Activated CD4-positive, alpha-beta T cell treated with anti-CD3 and anti-CD28 coated beads, Interleukin-2, amount 10 ng/mL, durations not matched to agents 7 days and 5 days (primary cell): ENCODE data around the gene BEX3. TPM values are rescaled to one million over a fixed set of nuclear protein-coding genes. Genes with fewer than 3 reads are reported as not detected.
"Not testable (repeated sequence)": the region's sequence is repeated elsewhere in the genome, so short reads cannot be mapped to it uniquely, and the experiment has no call there.

ENCODE experiments used
- CTCF ChIA-PET: fragments of 350-600 bp; sonication (Branson Sonifier 250); formaldehyde crosslinking; loops from one replicate; lab custom pipeline; 2021; ENCODE audit warnings: antibody characterized with exemption; lab: Charles Lee
- POLR2A ChIA-PET: fragments of 350-600 bp; sonication (Branson Sonifier 250); formaldehyde crosslinking; loops from one replicate; lab custom pipeline; 2021; ENCODE audit warnings: antibody characterized with exemption; lab: Charles Lee
- DNase-seq: peaks from one replicate; pipeline ENCODE4 v3.0.0-alpha.2; 2020
- H3K27ac Mint-ChIP-seq: one replicate; pipeline ENCODE4 v1.8.0; 2021; ENCODE audit warnings: mild to moderate bottlenecking, moderate library complexity, mixed read lengths
- H3K27me3 Mint-ChIP-seq: one replicate; pipeline ENCODE4 v1.8.0; 2021; ENCODE audit warnings: mixed read lengths
- H3K36me3 Mint-ChIP-seq: one replicate; pipeline ENCODE4 v1.8.0; 2021; ENCODE audit warnings: low read depth, mixed read lengths
- H3K4me1 Mint-ChIP-seq: one replicate; pipeline ENCODE4 v1.8.0; 2021; ENCODE audit warnings: mixed read lengths
- H3K4me3 Mint-ChIP-seq: one replicate; pipeline ENCODE4 v1.8.0; 2021; ENCODE audit warnings: mild to moderate bottlenecking, moderate library complexity, mixed read lengths
- H3K9me3 Mint-ChIP-seq: one replicate; pipeline ENCODE4 v1.8.0; 2021; ENCODE audit warnings: mixed read lengths
- total RNA-seq, 2 experiments: library from RNA; stranded (reverse); gene quantifications; one replicate each; pipeline ENCODE4 v1.2.3, GENCODE V29; 2021

The BEX3 gene
- total RNA-seq, 2 experiments from 2014 or later, result 5.4 to 6.3 TPM

- H3K9me3 Mint-ChIP-seq, result no peaks in the 10 kb centered on the region
- H3K36me3 Mint-ChIP-seq, result no peaks in the 10 kb centered on the region
- peaks cover 2% of the 10 kb centered on the region for H3K4me1 Mint-ChIP-seq
- no peak overlapping the region for H3K4me3 Mint-ChIP-seq
- ChIA-PET CTCF (interaction anchor here (1.4 kb wide), 1 partner anchor 11 kb away, joined by 3 read pairs; no protein-coding TSS in a partner anchor), POLR2A (no interaction called here)
- no peak overlapping the region for H3K27ac Mint-ChIP-seq
- DNase-seq, result no peak
- peaks cover 15% of the 10 kb centered on the region for H3K27me3 Mint-ChIP-seq
Measured at GRCh38 chrX:103360916-103361315, 15.4 kb upstream of the BEX3 start.

- H3K4me1 Mint-ChIP-seq, result no peaks in the 10 kb centered on the region
- no peak overlapping the region for H3K4me3 Mint-ChIP-seq
- H3K9me3 Mint-ChIP-seq, result no peaks in the 10 kb centered on the region
- no peak for DNase-seq
- POLR2A ChIA-PET, result no interaction called here
- H3K27me3 Mint-ChIP-seq, result peaks cover 8% of the 10 kb centered on the region
- CTCF ChIA-PET, result interaction anchor here (1.4 kb wide), 1 partner anchor 10 kb away, joined by 3 read pairs; no protein-coding TSS in a partner anchor
- H3K27ac Mint-ChIP-seq, result no peak overlapping the region
- H3K36me3 Mint-ChIP-seq, result no peaks in the 10 kb centered on the region
Measured at GRCh38 chrX:103361798-103362197, 14.5 kb upstream of the BEX3 start.

- POLR2A ChIA-PET, result no interaction called here
- H3K4me1 Mint-ChIP-seq, result no peaks in the 10 kb centered on the region
- no peak overlapping the region for H3K4me3 Mint-ChIP-seq
- H3K27me3 Mint-ChIP-seq, result peaks cover 6% of the 10 kb centered on the region
- no peaks in the 10 kb centered on the region for H3K36me3 Mint-ChIP-seq
- no peaks in the 10 kb centered on the region for H3K9me3 Mint-ChIP-seq
- CTCF ChIA-PET, result no interaction called here
- H3K27ac Mint-ChIP-seq, result no peak overlapping the region
- no peak for DNase-seq
Measured at GRCh38 chrX:103362474-103362873, 13.9 kb upstream of the BEX3 start.

- Mint-ChIP-seq H3K27me3 (peaks cover 3% of the 10 kb centered on the region), H3K9me3 (no peaks in the 10 kb centered on the region), H3K27ac (no peak overlapping the region), H3K4me1 (no peaks in the 10 kb centered on the region), H3K36me3 (no peaks in the 10 kb centered on the region), H3K4me3 (no peak overlapping the region)
- CTCF ChIA-PET, result no interaction called here
- POLR2A ChIA-PET, result no interaction called here
- no peak for DNase-seq
Measured at GRCh38 chrX:103363046-103363445, 13.3 kb upstream of the BEX3 start.

- H3K36me3 Mint-ChIP-seq, result no peaks in the 10 kb centered on the region
- ChIA-PET POLR2A (no interaction called here), CTCF (interaction anchor here (1.1 kb wide), 1 partner anchor 96 kb away, joined by 5 read pairs; no protein-coding TSS in a partner anchor)
Measured at GRCh38 chrX:103367502-103367901, 8.8 kb upstream of the BEX3 start.

GRCh38 chrX:103369479-103369878, 6.9 kb upstream of the BEX3 start:
- H3K4me1 Mint-ChIP-seq, result no peaks in the 10 kb centered on the region
- peaks cover 1% of the 10 kb centered on the region for H3K27me3 Mint-ChIP-seq
- CTCF ChIA-PET, result no interaction called here
- no peaks in the 10 kb centered on the region for H3K9me3 Mint-ChIP-seq
- POLR2A ChIA-PET, result no interaction called here
- H3K4me3 Mint-ChIP-seq, result no peak overlapping the region
- no peak for DNase-seq
- H3K36me3 Mint-ChIP-seq, result no peaks in the 10 kb centered on the region
- H3K27ac Mint-ChIP-seq, result no peak overlapping the region

More at GRCh38 chrX:103367502-103367901, 8.8 kb upstream of the BEX3 start:
- DNase-seq, result no peak
- peaks cover 1% of the 10 kb centered on the region for H3K27me3 Mint-ChIP-seq
- H3K4me3 Mint-ChIP-seq, result no peak overlapping the region
- no peaks in the 10 kb centered on the region for H3K9me3 Mint-ChIP-seq
- no peaks in the 10 kb centered on the region for H3K4me1 Mint-ChIP-seq
- H3K27ac Mint-ChIP-seq, result no peak overlapping the region

- Mint-ChIP-seq H3K4me1 (peaks cover 4% of the 10 kb centered on the region), H3K4me3 (no peak overlapping the region), H3K27ac (no peak overlapping the region), H3K9me3 (no peaks in the 10 kb centered on the region), H3K27me3 (no peaks in the 10 kb centered on the region), H3K36me3 (no peaks in the 10 kb centered on the region)
- CTCF ChIA-PET, result no interaction called here
- no peak for DNase-seq
- POLR2A ChIA-PET, result no interaction called here
Measured at GRCh38 chrX:103372886-103373285, 3.5 kb upstream of the BEX3 start.

GRCh38 chrX:103373581-103373980, 2.8 kb upstream of the BEX3 start:
- no peak for DNase-seq
- no peaks in the 10 kb centered on the region for H3K27me3 Mint-ChIP-seq

GRCh38 chrX:103376979-103377324, 614 bp downstream of the BEX3 start:
- no peaks in the 10 kb centered on the region for H3K27me3 Mint-ChIP-seq
- H3K4me1 Mint-ChIP-seq, result peaks cover 4% of the 10 kb centered on the region
- peak overlapping the region; percentile 69 for H3K4me3 Mint-ChIP-seq
- H3K9me3 Mint-ChIP-seq, result no peaks in the 10 kb centered on the region
- CTCF ChIA-PET, result no interaction called here
- no peaks in the 10 kb centered on the region for H3K36me3 Mint-ChIP-seq
- H3K27ac Mint-ChIP-seq, result no peak overlapping the region
- POLR2A ChIA-PET, result no interaction called here
- DNase-seq, result no peak

More at GRCh38 chrX:103373581-103373980, 2.8 kb upstream of the BEX3 start:
- POLR2A ChIA-PET, result interaction anchor here (0.5 kb wide), 1 partner anchor 12 kb away, joined by 3 read pairs; no protein-coding TSS in a partner anchor
- peaks cover 4% of the 10 kb centered on the region for H3K4me1 Mint-ChIP-seq
- H3K4me3 Mint-ChIP-seq, result no peak overlapping the region
- CTCF ChIA-PET, result no interaction called here
- no peaks in the 10 kb centered on the region for H3K9me3 Mint-ChIP-seq
- no peak overlapping the region for H3K27ac Mint-ChIP-seq
- H3K36me3 Mint-ChIP-seq, result no peaks in the 10 kb centered on the region

GRCh38 chrX:103378990-103379389, 2.7 kb downstream of the BEX3 start:
- DNase-seq, result no peak
- ChIA-PET CTCF (no interaction called here), POLR2A (no interaction called here)
- H3K4me1 Mint-ChIP-seq, result peaks cover 4% of the 10 kb centered on the region
- H3K4me3 Mint-ChIP-seq, result no peak overlapping the region
- H3K27ac Mint-ChIP-seq, result no peak overlapping the region
- H3K27me3 Mint-ChIP-seq, result no peaks in the 10 kb centered on the region
- no peaks in the 10 kb centered on the region for H3K36me3 Mint-ChIP-seq
- no peaks in the 10 kb centered on the region for H3K9me3 Mint-ChIP-seq

- DNase-seq, result no peak
- Mint-ChIP-seq H3K27me3 (peaks cover 2% of the 10 kb centered on the region), H3K4me3 (no peak overlapping the region), H3K36me3 (no peaks in the 10 kb centered on the region), H3K4me1 (no peaks in the 10 kb centered on the region), H3K9me3 (no peaks in the 10 kb centered on the region), H3K27ac (no peak overlapping the region)
- ChIA-PET CTCF (no interaction called here), POLR2A (no interaction called here)
Measured at GRCh38 chrX:103382877-103383276, 6.5 kb downstream of the BEX3 start.

GRCh38 chrX:103384672-103385071, 8.3 kb downstream of the BEX3 start:
- no peaks in the 10 kb centered on the region for H3K36me3 Mint-ChIP-seq
- no peak overlapping the region for H3K4me3 Mint-ChIP-seq
- H3K4me1 Mint-ChIP-seq, result no peaks in the 10 kb centered on the region
- DNase-seq, result no peak
- H3K27ac Mint-ChIP-seq, result no peak overlapping the region
- peaks cover 11% of the 10 kb centered on the region for H3K27me3 Mint-ChIP-seq
- CTCF ChIA-PET, result no interaction called here
- POLR2A ChIA-PET, result no interaction called here
- H3K9me3 Mint-ChIP-seq, result no peaks in the 10 kb centered on the region

- H3K9me3 Mint-ChIP-seq, H3K36me3 Mint-ChIP-seq, H3K4me3 Mint-ChIP-seq, DNase-seq, H3K27ac Mint-ChIP-seq, CTCF ChIA-PET, H3K4me1 Mint-ChIP-seq: not testable (repeated sequence)
- H3K27me3 Mint-ChIP-seq, result peaks cover 16% of the 10 kb centered on the region
- POLR2A ChIA-PET, result interaction anchor here (0.6 kb wide), 1 partner anchor 12 kb away, joined by 3 read pairs; no protein-coding TSS in a partner anchor
Measured at GRCh38 chrX:103385283-103385830, 9.0 kb downstream of the BEX3 start.

- ChIA-PET CTCF (no interaction called here), POLR2A (no interaction called here)
- no peaks in the 10 kb centered on the region for H3K4me1 Mint-ChIP-seq
- DNase-seq, result no peak
- peaks cover 20% of the 10 kb centered on the region for H3K27me3 Mint-ChIP-seq
- H3K9me3 Mint-ChIP-seq, result no peaks in the 10 kb centered on the region
- no peak overlapping the region for H3K4me3 Mint-ChIP-seq
- H3K27ac Mint-ChIP-seq, result no peak overlapping the region
- H3K36me3 Mint-ChIP-seq, result no peaks in the 10 kb centered on the region
Measured at GRCh38 chrX:103386332-103386731, 10.0 kb downstream of the BEX3 start.
